GM19467 (cell line): ENCODE data around the gene PAH.

Experiments used
- ATAC-seq: cut with Tn5 transposase; IDR thresholded peaks from one replicate; pipeline ENCODE4 v1.9.1; 2021; ENCODE audit warnings: mild to moderate bottlenecking, moderate library complexity; ENCODE audit not compliant: unreplicated experiment

The PAH gene

GRCh38 chr12:102902093-102902492, 15.0 kb downstream of the PAH start:
- no peak for ATAC-seq

- no peak for ATAC-seq
These were observed 16.7 kb downstream of the PAH start for GRCh38 chr12:102900389-102900788.

GRCh38 chr12:102896067-102896466, 21.0 kb downstream of the PAH start:
- no peak for ATAC-seq

DNA sequence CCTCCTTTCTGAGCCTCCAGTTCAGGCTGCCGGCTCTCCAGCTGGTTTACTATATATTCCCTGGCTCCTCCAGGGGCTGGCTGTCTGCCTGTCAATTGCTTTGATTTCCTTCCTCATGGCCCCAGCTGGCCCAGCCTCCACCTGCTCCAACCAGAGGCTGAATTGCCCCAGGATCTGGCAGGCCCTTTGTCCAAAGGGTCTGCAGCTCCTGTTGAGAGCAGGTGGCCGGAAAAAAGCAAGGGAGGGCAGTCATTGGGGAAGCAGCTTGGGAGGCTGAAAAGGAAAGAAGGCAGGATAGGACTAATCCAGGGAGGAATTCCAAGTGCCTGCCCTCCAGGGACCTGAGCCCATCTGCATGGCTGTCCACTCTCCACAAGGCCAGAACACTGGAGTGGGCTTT, 25.3 kb downstream of the PAH start:
- ATAC-seq = no peak

DNA sequence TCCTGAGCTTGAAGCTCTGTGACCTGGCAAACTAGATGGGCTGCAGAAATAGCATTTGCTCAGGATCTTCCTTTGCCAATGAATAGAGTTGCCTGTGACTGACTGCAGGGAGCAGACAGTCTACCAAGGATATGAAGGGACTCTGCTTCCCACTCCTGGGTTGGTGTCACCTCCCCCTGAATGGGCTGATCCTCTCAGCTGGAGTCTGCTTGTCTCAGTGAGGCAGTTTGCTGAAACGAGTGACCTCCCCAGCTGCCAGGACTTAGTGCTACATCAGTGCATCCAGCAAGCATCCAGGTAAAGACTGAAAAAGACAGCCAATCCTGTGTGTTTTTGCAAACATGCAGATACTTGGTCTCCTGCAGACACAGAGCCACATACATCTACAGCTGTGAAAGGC, 28.5 kb downstream of the PAH start:
- ATAC-seq = no peak

- no peak for ATAC-seq
These were observed 31.8 kb downstream of the PAH start for GRCh38 chr12:102885043-102885932.

GRCh38 chr12:102883204-102883799, 33.7 kb downstream of the PAH start:
- ATAC-seq = no peak

GRCh38 chr12:102880783-102881182, 36.3 kb downstream of the PAH start:
- no peak for ATAC-seq

- ATAC-seq = peak; percentile 64
These were observed 37.8 kb downstream of the PAH start for GRCh38 chr12:102879144-102879763.

- ATAC-seq = no peak
These were observed 40.2 kb downstream of the PAH start for GRCh38 chr12:102876883-102877282.

- ATAC-seq = no peak
These were observed 42.2 kb downstream of the PAH start for GRCh38 chr12:102874819-102875218.

DNA sequence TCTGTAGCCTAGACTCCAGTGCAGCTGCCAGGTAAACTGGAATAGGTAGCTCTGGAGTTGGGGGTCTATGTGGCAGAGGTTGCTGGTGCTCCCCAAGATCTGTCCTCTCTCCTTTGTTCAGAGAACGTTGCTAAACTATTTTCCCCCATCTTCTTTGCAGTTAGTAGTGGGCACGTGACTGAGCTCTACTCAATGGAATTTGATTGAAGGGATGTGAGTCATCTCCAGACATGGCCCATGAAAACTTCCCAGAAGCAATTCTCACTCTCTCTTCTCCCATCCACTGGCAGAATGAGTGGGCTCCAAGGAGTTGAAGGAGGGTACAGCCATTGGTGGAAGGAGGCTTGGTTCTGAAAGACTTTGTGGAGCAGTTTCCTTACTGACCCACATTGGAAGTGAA, 44.0 kb downstream of the PAH start:
- ATAC-seq = no peak

DNA sequence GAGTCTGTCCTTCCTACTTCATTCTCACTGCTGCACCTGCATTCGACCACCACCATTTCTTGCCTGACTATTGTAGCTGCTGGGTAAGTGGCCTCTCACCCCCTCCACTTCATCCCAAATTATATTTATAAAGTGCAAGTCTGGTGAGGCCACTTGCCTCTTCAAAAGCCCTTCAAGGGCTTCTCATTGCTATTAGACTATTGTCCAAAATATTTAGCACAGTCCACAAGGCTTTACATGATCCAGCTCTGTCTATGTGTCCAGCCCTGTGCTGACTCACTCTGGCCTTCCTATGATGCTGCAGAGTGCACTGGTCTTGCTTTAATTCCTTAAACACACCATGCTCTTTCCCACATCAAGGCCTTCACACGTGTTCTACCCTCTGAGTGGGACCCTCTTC, 46.0 kb downstream of the PAH start:
- ATAC-seq = no peak

DNA sequence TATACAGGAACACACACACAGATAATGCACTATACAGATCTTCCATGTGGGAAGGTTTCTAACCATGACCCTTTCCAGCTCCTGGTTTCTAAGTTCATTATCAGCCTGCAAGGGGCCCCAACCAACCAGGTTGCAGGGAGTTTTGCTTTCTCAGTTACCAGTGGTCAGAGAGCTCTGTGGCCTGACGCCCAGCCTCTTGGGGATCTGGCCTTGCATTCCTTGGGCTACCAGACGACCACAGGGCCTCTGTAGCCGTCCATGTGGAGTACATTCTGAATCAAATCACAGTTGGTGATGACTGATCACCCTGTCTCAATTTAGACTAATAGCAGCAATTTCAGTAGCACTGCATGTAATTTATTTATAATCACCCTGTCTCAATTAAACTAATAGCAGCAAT, 47.5 kb downstream of the PAH start:
- ATAC-seq = no peak

DNA sequence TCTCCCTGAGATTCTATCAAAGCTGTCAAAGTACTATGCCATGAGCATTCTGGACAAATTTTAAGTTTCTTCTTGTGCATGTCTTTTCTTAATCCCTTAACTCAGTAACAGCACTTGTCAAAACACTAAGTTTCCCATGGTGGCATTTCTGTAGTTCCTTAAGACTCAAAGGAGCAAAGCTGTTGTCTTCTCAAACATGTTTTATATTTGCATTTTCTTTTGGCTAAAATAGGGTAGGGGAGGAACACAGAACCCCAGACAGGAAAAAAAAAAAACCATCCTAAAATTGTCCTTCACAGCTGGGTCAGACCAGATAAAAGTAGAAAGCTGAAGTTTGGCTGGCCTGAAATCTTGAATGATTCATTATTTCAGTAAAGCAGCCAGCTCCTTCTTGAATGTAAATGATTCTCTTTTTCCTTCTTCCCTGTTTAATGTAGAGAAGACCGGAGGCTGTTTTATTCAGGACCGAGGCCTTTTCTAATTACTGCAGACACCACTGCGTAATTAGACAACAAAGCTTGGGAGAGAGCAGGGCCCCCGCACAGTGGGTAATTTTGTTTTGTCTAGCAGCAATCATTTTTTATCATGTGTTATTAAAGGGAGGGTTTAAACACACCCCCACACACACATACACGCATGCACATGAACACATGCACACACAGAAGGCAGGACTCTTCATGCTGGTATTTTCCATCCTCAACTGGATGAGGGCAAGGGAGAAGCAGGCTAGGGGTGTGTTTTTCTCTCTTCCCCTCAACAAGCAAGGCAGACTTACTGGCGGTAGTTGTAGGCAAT, 51.0 kb downstream of the PAH start:
- no peak for ATAC-seq

DNA sequence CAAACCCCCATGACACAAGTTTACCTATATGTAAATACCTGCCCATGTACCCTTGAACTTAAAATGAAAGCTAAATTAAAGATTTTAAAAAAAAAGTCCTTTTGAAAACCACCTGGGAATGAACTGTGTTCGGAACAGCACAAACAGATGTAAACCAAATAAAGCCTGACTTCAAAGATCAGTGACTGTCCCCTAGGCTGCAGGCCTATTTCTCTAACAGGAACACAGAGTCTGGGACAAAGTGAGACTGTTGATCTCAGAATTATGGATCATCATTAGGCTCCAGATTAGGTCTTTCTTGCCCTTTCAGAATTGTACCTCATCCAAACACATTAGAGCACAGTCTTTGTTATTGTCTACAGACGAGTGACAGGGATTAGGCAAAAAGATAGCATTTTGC, 54.6 kb downstream of the PAH start:
- no peak for ATAC-seq

DNA sequence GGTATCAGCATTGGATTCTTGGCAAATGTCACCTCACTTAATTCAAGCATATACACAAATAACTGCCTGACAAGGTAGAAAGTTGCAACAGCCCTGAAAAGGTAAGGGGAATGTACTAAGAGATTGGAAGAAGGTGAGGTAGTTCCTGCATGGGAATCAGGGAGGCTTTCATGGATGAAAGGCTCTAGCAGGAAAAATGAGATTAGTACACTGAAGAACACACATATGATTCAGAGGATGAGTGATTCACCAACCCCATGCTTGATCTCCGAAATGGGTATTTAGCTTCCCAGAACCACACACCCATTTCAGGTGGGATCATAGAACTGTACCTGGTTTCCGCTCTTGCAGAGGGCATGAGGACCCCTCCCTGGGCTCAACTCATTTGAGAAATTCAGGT, 65.8 kb downstream of the PAH start:
- no peak for ATAC-seq

DNA sequence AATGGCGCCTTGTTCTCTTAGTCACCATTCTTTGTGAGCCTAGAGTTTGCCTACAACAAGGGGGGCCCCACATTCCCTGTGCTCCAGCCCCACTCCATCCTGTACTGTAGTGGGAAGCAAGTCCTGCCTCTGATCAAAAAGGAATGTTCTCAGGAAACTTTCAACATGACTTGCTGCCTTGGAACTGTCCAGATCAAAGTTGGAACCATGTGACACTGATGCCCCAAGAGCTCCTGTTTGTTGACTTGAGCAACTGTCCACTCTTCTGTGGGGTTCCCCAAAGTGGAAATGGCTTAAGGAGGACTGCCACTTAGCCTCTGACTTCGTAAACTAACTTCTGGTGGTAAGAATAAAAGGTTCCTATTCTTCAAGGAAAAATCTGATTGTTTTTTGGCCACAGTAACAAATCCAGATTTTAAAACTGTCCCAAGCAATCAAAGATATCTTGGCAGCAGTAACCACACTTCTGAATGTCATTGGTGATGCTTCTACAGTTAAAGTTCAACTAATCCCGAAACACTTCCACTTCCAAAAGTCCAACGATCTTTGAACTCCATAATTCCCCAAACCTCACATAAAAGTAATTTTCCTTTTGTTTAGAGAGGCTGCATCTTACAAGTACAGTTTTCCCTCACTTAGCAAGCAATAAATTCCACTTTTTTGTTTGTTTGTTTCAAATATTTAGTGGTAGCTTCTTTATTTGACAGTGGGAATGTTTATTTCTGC, 67.2 kb downstream of the PAH start:
- ATAC-seq = no peak

- no peak for ATAC-seq
These were observed 68.2 kb downstream of the PAH start for GRCh38 chr12:102848832-102849231.

GRCh38 chr12:102847131-102847530, 69.9 kb downstream of the PAH start:
- no peak for ATAC-seq
